ENCODE results near the gene SPG7.
A peak's percentile ranks its signal among the peaks of the same experiment; 100 is the strongest.

SPG7 gene

DNA sequence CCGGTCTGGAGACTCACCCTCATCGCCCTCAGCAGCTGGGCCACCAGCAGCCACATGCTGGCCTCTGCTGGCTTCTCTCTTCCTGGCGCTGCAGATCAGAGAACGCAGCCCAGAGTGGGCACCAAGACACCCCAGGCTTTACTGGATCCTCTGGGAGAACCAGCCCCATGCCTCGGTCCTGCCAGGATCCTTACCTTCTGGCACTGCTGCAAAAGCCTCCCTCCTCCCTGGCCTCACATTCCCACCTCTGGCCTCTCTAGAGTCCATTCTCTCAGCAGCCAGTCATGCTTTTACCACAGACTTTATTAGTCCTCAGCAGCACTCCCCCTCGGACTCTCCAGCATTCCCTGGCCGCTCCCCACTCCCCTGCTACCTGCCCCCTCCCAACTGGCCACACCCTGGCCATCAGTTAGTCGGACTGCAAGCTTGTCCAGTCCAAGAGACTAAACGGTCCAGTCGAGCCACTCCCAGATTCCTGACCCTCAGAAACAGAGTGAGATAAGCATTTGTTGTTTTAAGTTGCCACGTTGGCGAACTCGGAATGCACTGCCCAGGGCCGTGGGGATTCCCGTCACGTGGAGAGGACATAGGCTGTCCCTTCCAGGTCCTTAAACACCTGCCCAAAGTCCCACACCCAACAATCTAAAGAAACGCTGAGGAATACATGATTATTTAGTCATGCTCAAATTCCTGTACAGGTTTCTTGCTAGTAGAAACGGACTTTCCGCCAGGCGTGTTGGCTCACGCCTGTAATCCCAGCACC is 5.9 kb upstream of the SPG7 start:
- DNase-seq (ENCODE audit: low read depth in 2 of 2) = peak; percentile 53
- no peak overlapping the region for H3K4me3 ChIP-seq (replicated peaks in 1 of 2; ENCODE audit: low read depth in 2 of 2, low read length in 2 of 2)
- TF ChIP-seq, protein P1, sequence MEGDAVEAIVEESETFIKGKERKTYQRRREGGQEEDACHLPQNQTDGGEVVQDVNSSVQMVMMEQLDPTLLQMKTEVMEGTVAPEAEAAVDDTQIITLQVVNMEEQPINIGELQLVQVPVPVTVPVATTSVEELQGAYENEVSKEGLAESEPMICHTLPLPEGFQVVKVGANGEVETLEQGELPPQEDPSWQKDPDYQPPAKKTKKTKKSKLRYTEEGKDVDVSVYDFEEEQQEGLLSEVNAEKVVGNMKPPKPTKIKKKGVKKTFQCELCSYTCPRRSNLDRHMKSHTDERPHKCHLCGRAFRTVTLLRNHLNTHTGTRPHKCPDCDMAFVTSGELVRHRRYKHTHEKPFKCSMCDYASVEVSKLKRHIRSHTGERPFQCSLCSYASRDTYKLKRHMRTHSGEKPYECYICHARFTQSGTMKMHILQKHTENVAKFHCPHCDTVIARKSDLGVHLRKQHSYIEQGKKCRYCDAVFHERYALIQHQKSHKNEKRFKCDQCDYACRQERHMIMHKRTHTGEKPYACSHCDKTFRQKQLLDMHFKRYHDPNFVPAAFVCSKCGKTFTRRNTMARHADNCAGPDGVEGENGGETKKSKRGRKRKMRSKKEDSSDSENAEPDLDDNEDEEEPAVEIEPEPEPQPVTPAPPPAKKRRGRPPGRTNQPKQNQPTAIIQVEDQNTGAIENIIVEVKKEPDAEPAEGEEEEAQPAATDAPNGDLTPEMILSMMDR (IDR thresholded peaks at IDR 0.05; ENCODE audit: low read depth, low read length) = no peak

DNA sequence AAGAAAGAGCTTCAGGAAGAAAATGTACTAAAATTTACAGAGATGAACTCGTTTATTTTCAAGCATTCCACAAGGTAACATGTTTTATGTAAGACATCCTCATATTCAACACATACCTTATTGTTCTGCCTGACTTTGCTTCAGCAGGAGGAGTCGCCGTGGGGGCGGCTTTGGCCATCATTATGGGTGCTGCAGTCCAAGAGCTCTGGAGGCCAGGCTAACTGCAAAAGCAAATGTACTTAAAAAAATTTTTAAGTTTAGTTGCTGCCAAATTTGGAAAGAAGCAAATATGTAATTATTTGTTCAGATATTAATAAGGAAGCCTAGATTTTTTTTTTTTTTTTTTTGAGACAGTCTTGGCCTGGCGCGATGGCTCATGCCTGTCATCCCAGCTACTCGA is 4.1 kb upstream of the SPG7 start:
- TF ChIP-seq, protein P1 (IDR thresholded peaks at IDR 0.05; ENCODE audit: low read depth, low read length) = no peak
- DNase-seq (ENCODE audit: low read depth in 2 of 2) = no peak
- H3K4me3 ChIP-seq (replicated peaks in 1 of 2; ENCODE audit: low read depth in 2 of 2, low read length in 2 of 2) = no peak overlapping the region

DNA sequence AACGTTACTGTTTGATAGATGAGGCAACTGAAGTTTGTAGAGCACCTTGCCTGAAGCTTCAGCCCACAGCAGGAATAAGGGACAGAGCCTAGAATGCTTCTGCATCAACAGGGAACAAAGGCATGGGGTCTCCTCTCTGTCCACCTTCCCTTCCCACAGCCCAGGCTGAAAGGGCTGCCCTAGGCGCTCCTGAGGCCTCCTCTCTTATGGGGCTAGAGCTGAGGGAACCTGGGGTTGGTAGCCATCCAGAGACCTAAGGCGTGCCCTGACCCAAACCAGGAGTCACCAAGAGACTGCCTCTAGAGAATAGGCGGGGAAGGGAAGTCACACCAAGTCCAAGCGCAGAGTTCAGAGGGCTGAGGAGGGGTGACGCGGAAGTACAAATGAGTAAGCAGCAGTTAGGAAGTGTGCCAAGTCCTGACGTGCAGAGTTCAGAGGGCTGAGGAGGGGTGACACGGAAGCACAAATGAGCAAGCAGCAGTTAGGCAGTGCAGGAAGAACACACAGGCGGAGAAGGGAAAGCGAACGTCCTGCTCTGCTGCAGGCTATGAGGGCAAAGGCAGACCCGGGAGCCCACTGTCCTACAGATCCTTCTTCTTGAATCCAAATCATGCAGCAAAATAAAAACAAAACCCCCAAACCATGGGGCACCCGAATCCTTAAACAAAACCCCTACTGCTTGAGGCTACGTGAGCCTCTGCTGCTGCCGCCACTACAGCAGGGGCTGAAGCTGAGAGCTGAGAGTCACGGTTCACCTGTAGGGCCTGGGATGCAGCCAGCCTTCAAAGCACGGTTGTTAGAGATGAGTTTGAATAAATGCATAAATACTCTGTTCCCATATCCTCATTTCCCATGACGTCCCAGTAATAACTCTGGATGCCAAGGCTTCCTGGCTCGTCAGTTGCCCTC is 2.7 kb upstream of the SPG7 start:
- peak; percentile 95 to 97 for DNase-seq (ENCODE audit: low read depth in 2 of 2)
- H3K4me3 ChIP-seq (replicated peaks in 1 of 2; ENCODE audit: low read depth in 2 of 2, low read length in 2 of 2) = no peak overlapping the region

GRCh38 chr16:89506113-89506504 is 2.1 kb upstream of the SPG7 start:
- no peak overlapping the region for H3K4me3 ChIP-seq (replicated peaks in 1 of 2; ENCODE audit: low read depth in 2 of 2, low read length in 2 of 2)
- DNase-seq (ENCODE audit: low read depth in 2 of 2) = peak; percentile 49 to 73
- TF ChIP-seq, protein P1 (IDR thresholded peaks at IDR 0.05; ENCODE audit: low read depth, low read length) = no peak

More for the DNA sequence above, 2.7 kb upstream of the SPG7 start:
- TF ChIP-seq, protein P1 (IDR thresholded peaks at IDR 0.05; ENCODE audit: low read depth, low read length) = no peak

DNA sequence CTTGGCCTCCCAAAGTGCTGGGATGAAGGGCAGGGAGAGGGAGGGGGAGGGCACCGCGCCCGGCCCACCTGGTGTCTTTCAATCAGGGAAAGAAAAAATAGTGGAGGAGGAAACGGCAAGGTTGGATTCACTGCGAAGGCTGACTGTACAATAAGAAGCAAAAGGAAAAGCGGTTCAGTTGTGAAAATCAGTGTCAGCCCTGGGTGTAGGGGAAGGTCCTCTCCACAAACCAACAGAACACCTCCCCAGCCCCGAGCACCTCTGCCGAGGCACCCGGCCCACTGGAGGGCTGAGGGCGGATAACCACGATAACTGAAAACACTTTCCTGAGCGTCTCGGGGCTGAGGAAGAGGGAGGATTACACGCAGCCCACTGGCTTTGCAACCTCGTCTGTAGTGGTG is 1.4 kb upstream of the SPG7 start:
- peak overlapping the region; percentile 73 to 82 for H3K4me3 ChIP-seq (replicated peaks in 1 of 2; ENCODE audit: low read depth in 2 of 2, low read length in 2 of 2)
- TF ChIP-seq, protein P1 (IDR thresholded peaks at IDR 0.05; ENCODE audit: low read depth, low read length) = no peak
- no peak for DNase-seq (ENCODE audit: low read depth in 2 of 2)

GRCh38 chr16:89507214-89507833 is 879 bp upstream of the SPG7 start:
- peak overlapping the region; percentile 73 to 82 for H3K4me3 ChIP-seq (replicated peaks in 1 of 2; ENCODE audit: low read depth in 2 of 2, low read length in 2 of 2)
- TF ChIP-seq, protein P1 (IDR thresholded peaks at IDR 0.05; ENCODE audit: low read depth, low read length) = no peak
- peak in 1 of 2 donors; percentile 18 for DNase-seq (ENCODE audit: low read depth in 2 of 2)

Data from cardiac fibroblast (primary cell).